Spleen (tissue), 11 donors: ENCODE data around the gene MAPK14. TPM values are rescaled to one million over a fixed set of nuclear protein-coding genes. Genes with fewer than 3 reads are reported as not detected.

Source experiments
- DNase-seq: peaks from one replicate; pipeline ENCODE4 v3.0.0-alpha.2; 2020
- H3K27ac ChIP-seq, 8 donors: fragments of 200-600 bp; sonication (generic) in 7 of 8; 1 replicate in 4 of 8; 2 replicates in 4 of 8; pipeline versions ENCODE4 v1.5.0 to v1.8.0; 2016 to 2021; ENCODE audit warnings: inconsistent platforms in 4 of 8, mild to moderate bottlenecking in 4 of 8, moderate library complexity in 1 of 8
- H3K27me3 ChIP-seq, 7 donors: fragments of 200-600 bp; sonication (generic) in 6 of 7; replicated peaks in 1 of 7; 1 replicate in 4 of 7; 2 replicates in 3 of 7; pipeline versions ENCODE4 v1.5.0 to v1.8.0; 2016 to 2021; ENCODE audit warnings: inconsistent platforms in 3 of 7, mild to moderate bottlenecking in 1 of 7
- H3K36me3 ChIP-seq, 6 donors: fragments of 200-600 bp; sonication (generic) in 5 of 6; 1 replicate in 4 of 6; 2 replicates in 2 of 6; pipeline versions ENCODE4 v1.5.0 to v1.8.0; 2016 to 2021; ENCODE audit warnings: inconsistent platforms in 2 of 6
- H3K4me1 ChIP-seq, 6 donors: fragments of 200-600 bp; sonication (generic) in 5 of 6; 1 replicate in 3 of 6; 2 replicates in 3 of 6; pipeline versions ENCODE4 v1.5.0 to v1.8.0; 2016 to 2021; ENCODE audit warnings: inconsistent platforms in 3 of 6
- H3K4me3 ChIP-seq, 8 donors: fragments of 200-600 bp; sonication (generic) in 7 of 8; 1 replicate in 4 of 8; 2 replicates in 4 of 8; pipeline versions ENCODE4 v1.5.0 to v1.8.0; 2016 to 2021; ENCODE audit warnings: inconsistent platforms in 4 of 8, mild to moderate bottlenecking in 4 of 8, moderate library complexity in 2 of 8
- H3K9me3 ChIP-seq, 8 donors: fragments of 200-600 bp; sonication (generic) in 7 of 8; 1 replicate in 4 of 8; 2 replicates in 4 of 8; pipeline versions ENCODE4 v1.5.0 to v1.8.0; 2016 to 2021; ENCODE audit warnings: inconsistent platforms in 4 of 8
- CTCF ChIP-seq, 11 experiments: fragments of 200-600 bp in 7 of 11; fragments of 450-650 bp in 4 of 11; sonication (generic) in 4 of 11; IDR thresholded peaks in 8 of 11; conservative IDR thresholded peaks in 3 of 11; 1 replicate in 7 of 11; 2 replicates in 4 of 11; pipeline versions ENCODE4 v1.4.0 to v1.8.0; 2016 to 2021; ENCODE audit warnings: antibody characterized with exemption in 11 of 11, inconsistent platforms in 4 of 11, mild to moderate bottlenecking in 1 of 11
- POLR2A ChIP-seq, 3 donors: fragments of 450-650 bp; IDR thresholded peaks; one replicate each; pipeline ENCODE4 v1.5.1; 2017; ENCODE audit warnings: antibody characterized with exemption in 3 of 3, mild to moderate bottlenecking in 1 of 3
- POLR2AphosphoS5 ChIP-seq, 3 donors: sonication (generic); formaldehyde crosslinking; IDR thresholded peaks; one replicate each; pipeline ENCODE4 v1.5.1; 2017; ENCODE audit warnings: antibody characterized with exemption in 3 of 3
- WGBS, 5 donors: extraction: QIAGEN DNeasy Blood & Tissue Kit in 3 of 5; methylation state at CpG; one replicate each; pipeline versions ENCODE4 v1.1.5 to v1.1.7; 2013 to 2018; 5-methylcytosine and 5-hydroxymethylcytosine counted together
- intact Hi-C: fragments of 100-400 bp; cut with DNase I; formaldehyde crosslinking; loops from one replicate; pipeline ENCODE4 v1.15.0; 2023; ENCODE audit warnings: low total_unique reads
- polyA plus RNA-seq, 3 donors: library from polyadenylated mRNA; stranded (reverse); fragments of 200-250 nt; gene quantifications; one replicate each; pipeline ENCODE4 v1.2.1, GENCODE V29; 2013
- total RNA-seq, 7 donors: library from RNA; depleted of rRNA in 3 of 7; stranded (reverse); fragments of >200 nt in 3 of 7; fragmentation: NEBNext Ultra II Directional in 4 of 7; extraction: Animal tissue kit (Norgen Biotek cat#: 25700) in 4 of 7; gene quantifications; one replicate each; pipeline versions ENCODE4 v1.1.0 to v1.2.1, GENCODE V29; 2016 to 2021
- donor health status: healthy with polysubstance abuse.
- donor health status: DM: no; HTN: no; CAD: no; lungs with moderate emphysema.
- donor health status: DM: no; HTN: no; CAD: no.
- donor health status: Bipolar disorder and iron deficiency.
- donor health status: healthy.
- donor health status: DM: no; HTN: no; CAD: no.
- donor health status: DM: yes; HTN: yes; CAD: no.

The MAPK14 gene
- total and polyA plus RNA-seq, 10 donors, result 13.9 to 242 (median 94.6) TPM

- TF ChIP-seq CTCF (IDR thresholded peaks at IDR 0.05 in 8 of 11, conservative IDR thresholded peaks at IDR 0.05 in 3 of 11) (no peak), POLR2AphosphoS5 (IDR thresholded peaks at IDR 0.05) (no peak), POLR2A (IDR thresholded peaks at IDR 0.05) (no peak)
- H3K4me1 ChIP-seq, result peaks cover 0 to 61% (median 10%) of the 10 kb centered on the region in 6 donors
- no peaks in the 10 kb centered on the region for H3K9me3 ChIP-seq
- peaks cover 0 to 67% (median 24%) of the 10 kb centered on the region in 6 donors for H3K36me3 ChIP-seq
- H3K4me3 ChIP-seq, result no peak overlapping the region
- DNase-seq, result no peak
- intact Hi-C loops, result no loop called here
- H3K27ac ChIP-seq, result no peak overlapping the region
- H3K27me3 ChIP-seq, result no peaks in the 10 kb centered on the region
Observed at GRCh38 chr6:36073587-36073986, 46.0 kb downstream of the MAPK14 start.

DNA sequence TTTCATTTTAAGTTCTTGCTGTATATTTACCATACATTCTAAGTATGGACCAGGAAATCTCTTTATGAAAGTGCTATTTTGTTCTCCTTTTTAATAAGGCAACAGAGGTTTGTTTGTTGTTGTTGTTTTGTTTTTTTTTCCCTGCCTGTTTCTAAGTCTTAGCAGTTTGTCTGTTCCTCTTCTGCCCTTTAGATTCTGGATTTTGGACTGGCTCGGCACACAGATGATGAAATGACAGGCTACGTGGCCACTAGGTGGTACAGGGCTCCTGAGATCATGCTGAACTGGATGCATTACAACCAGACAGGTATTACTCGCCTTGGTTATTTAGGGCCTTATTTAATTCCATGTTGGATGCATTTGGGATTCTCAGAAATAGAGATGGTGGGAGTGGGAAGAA lies 48.0 kb downstream of the MAPK14 start:
- no peak for DNase-seq
- H3K36me3 ChIP-seq, result peaks cover 0 to 88% (median 43%) of the 10 kb centered on the region in 6 donors
- 49 to 72% (median 60%) methylated on average over 3 of the region's 3 CpGs for WGBS, 5 donors

GRCh38 chr6:36076178-36077063 lies 48.8 kb downstream of the MAPK14 start:
- H3K27me3 ChIP-seq, result no peaks in the 10 kb centered on the region
- 89 to 96% (median 96%) methylated on average over 3 of the region's 3 CpGs for whole genome bisulfite sequencing, 5 donors
- no peak overlapping the region for H3K4me3 ChIP-seq
- peak overlapping the region in 1 of 8 donors; percentile 12 for H3K27ac ChIP-seq
- H3K4me1 ChIP-seq, result peaks cover 0 to 32% (median 2%) of the 10 kb centered on the region in 6 donors
- peaks cover 0 to 91% (median 48%) of the 10 kb centered on the region in 6 donors for H3K36me3 ChIP-seq
- H3K9me3 ChIP-seq, result peaks cover 0 to 4% (median 1%) of the 10 kb centered on the region in 8 donors
- no peak for DNase-seq
- TF ChIP-seq POLR2A (IDR thresholded peaks at IDR 0.05), result no peak
- TF ChIP-seq CTCF (IDR thresholded peaks at IDR 0.05 in 8 of 11, conservative IDR thresholded peaks at IDR 0.05 in 3 of 11), result no peak
- no peak for TF ChIP-seq POLR2AphosphoS5 (IDR thresholded peaks at IDR 0.05)
- intact Hi-C loops, result no loop called here

More for the DNA sequence above, 48.0 kb downstream of the MAPK14 start:
- TF ChIP-seq POLR2A (IDR thresholded peaks at IDR 0.05) (no peak), CTCF (IDR thresholded peaks at IDR 0.05 in 8 of 11, conservative IDR thresholded peaks at IDR 0.05 in 3 of 11) (peak in 3 of 11 experiments; percentile 23 to 25 (median 24)), POLR2AphosphoS5 (IDR thresholded peaks at IDR 0.05) (peak in 1 of 3 donors; percentile 12)
- Histone ChIP-seq H3K9me3 (no peaks in the 10 kb centered on the region), H3K27me3 (no peaks in the 10 kb centered on the region), H3K4me1 (peaks cover 0 to 40% (median 2%) of the 10 kb centered on the region in 6 donors), H3K4me3 (no peak overlapping the region), H3K27ac (peak overlapping the region in 1 of 8 donors; percentile 12)
- intact Hi-C loops, result no loop called here

GRCh38 chr6:36078159-36078558 lies 50.6 kb downstream of the MAPK14 start:
- H3K27me3 ChIP-seq, result no peaks in the 10 kb centered on the region
- H3K4me1 ChIP-seq, result peaks cover 0 to 16% (median 0%) of the 10 kb centered on the region in 6 donors
- intact Hi-C loops, result no loop called here
- no peak overlapping the region for H3K27ac ChIP-seq
- 92 to 95% (median 92%) methylated on average over 4 of the region's 4 CpGs for WGBS, 5 donors
- DNase-seq, result no peak
- H3K36me3 ChIP-seq, result peaks cover 0 to 99% (median 62%) of the 10 kb centered on the region in 6 donors
- H3K9me3 ChIP-seq, result peaks cover 0 to 6% (median 2%) of the 10 kb centered on the region in 8 donors
- H3K4me3 ChIP-seq, result no peak overlapping the region
- TF ChIP-seq POLR2AphosphoS5 (IDR thresholded peaks at IDR 0.05), result no peak
- TF ChIP-seq POLR2A (IDR thresholded peaks at IDR 0.05), result no peak
- TF ChIP-seq CTCF (IDR thresholded peaks at IDR 0.05 in 8 of 11, conservative IDR thresholded peaks at IDR 0.05 in 3 of 11), result no peak
